A549 treated with RU486 at 1 μM for 4 hours (cell line): ENCODE measurements around the gene TLK2. TPM values are rescaled to one million over a fixed set of nuclear protein-coding genes. Genes with fewer than 3 reads are reported as not detected.

Source experiments
- total RNA-seq: library from RNA; stranded (reverse); fragments of 200-300 nt; extraction: Qiagen RNA extraction; gene quantifications from 5 replicates; pipeline ENCODE4 v1.2.3, GENCODE V29; 2022; ENCODE audit warnings: low read depth

Gene TLK2
- 30.0 to 42.7 TPM (median 34.8 TPM) in 5 replicates for total RNA-seq

GRCh38 chr17:62478424-62478879 lies at the start of gene TLK2:
Gene TLK2 (plus strand): TSS chr17:62478825. CDS start chr17:62481126, 2,301 bp downstream.

DNA sequence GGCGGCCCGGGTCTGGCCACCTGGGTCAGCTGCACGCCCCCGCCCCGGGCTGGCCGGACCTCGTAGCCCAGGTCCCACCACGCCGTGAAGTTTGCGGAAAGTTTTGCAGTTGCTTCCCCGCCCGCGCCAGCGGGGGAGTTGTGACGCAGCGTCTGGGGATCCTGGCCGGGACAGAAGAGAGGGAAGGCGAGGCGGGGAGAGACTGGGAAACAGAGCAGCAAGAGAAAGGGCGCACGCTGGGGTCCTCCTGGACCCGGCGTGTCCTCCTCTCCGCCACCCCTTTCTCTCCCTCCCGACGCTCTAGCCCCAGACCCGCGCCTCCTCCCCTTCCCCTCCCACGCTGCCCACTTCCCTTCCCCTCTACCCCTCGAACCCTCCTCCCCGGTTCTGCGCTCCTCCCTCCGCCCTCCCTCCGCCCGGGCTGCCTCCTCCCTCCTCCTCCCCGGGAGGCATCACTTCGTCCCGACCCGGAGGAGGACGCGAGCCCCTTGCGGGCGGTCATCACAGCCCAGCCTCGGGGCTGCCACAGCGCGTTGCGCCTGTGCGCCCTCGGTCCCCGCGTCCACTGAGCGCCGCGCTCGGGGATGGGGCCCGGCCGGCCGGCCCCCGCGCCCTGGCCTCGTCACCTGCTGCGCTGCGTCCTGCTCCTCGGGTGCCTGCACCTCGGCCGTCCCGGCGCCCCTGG lies 148.7 kb downstream of the TLK2 start, which contains the start of gene MRC2:
TSS of gene MRC2 (plus strand) at position 452 of the 685 bp plus-strand sequence. CDS start at position 585, 133 bp downstream.

Other genes with a start within 250 kb of the TLK2 start
- gene EFCAB3, start 98.3 kb upstream of the TLK2 start, total RNA-seq: 0.12 TPM in 1 of 5 replicates, not detected in the others
- 24.4 to 31.9 TPM (median 30.1 TPM) in 5 replicates for gene METTL2A, start 54.9 kb upstream of the TLK2 start, total RNA-seq
- 35.6 to 64.2 TPM (median 46.2 TPM) in 5 replicates for gene MRC2, start 148.8 kb downstream of the TLK2 start, total RNA-seq